OCI-LY3 (cell line): Measurements from ENCODE around the gene INHA.

ENCODE experiments used
- EZH2phosphoT487 ChIP-seq: fragments of 200-600 bp; shearing (Covaris generic); IDR thresholded peaks from 2 replicates; pipeline ENCODE4 v1.6.1; 2018; ENCODE audit warnings: antibody characterized with exemption, mixed run types, low read depth
- TF ChIP-seq, protein P1 (sequence below): fragments of 200-600, 300-600 bp; sonication (generic); IDR thresholded peaks from 2 replicates; pipeline ENCODE4 v1.5.1; 2014; ENCODE audit warnings: antibody characterized with exemption, low read length, low read depth

DNA sequence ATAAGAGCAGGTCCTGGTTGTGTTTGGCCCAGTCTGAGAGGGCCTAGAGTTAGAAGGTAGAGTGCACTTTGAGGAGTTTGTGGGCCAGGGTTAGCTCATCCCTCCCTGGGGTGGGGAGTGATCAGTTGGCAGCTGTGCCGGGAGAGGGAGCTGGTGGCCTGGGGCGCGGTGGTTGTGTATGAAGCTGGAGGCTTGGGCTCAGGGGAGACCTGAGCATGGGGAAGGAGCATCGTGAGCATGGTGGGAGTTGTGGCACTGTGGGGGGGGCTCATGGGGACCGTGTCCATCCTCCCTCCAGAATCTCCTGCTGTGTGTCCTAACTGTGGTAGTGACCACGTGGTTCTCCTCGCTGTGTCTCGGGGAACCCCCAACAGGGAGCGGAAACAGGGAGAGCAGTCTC lies 39.2 kb downstream of the INHA start:
- TF ChIP-seq, protein P1, sequence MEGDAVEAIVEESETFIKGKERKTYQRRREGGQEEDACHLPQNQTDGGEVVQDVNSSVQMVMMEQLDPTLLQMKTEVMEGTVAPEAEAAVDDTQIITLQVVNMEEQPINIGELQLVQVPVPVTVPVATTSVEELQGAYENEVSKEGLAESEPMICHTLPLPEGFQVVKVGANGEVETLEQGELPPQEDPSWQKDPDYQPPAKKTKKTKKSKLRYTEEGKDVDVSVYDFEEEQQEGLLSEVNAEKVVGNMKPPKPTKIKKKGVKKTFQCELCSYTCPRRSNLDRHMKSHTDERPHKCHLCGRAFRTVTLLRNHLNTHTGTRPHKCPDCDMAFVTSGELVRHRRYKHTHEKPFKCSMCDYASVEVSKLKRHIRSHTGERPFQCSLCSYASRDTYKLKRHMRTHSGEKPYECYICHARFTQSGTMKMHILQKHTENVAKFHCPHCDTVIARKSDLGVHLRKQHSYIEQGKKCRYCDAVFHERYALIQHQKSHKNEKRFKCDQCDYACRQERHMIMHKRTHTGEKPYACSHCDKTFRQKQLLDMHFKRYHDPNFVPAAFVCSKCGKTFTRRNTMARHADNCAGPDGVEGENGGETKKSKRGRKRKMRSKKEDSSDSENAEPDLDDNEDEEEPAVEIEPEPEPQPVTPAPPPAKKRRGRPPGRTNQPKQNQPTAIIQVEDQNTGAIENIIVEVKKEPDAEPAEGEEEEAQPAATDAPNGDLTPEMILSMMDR, result no peak
- TF ChIP-seq EZH2phosphoT487, result no peak
